Gastroesophageal sphincter (tissue), 3 donors: ENCODE data around the gene KRTAP4-2.

Experiments
- POLR2A ChIP-seq, 2 donors: fragments of 450-650 bp; IDR thresholded peaks; one replicate each; pipeline ENCODE4 v1.6.1; 2017; ENCODE audit warnings: antibody characterized with exemption in 2 of 2, mild to moderate bottlenecking in 2 of 2, moderate library complexity in 1 of 2
- POLR2AphosphoS5 ChIP-seq: sonication (generic); formaldehyde crosslinking; IDR thresholded peaks from one replicate; pipeline ENCODE4 v1.6.1; 2017; ENCODE audit warnings: antibody characterized with exemption
- TF ChIP-seq, protein P1 (sequence below), 4 experiments: fragments of 200-600 bp in 2 of 4; fragments of 450-650 bp in 2 of 4; sonication (generic) in 1 of 4; IDR thresholded peaks; one replicate each; pipeline ENCODE4 v1.5.1; 2017 to 2019; ENCODE audit warnings: antibody characterized with exemption in 4 of 4, mild to moderate bottlenecking in 2 of 4, moderate library complexity in 2 of 4

- TF ChIP-seq, protein P1, sequence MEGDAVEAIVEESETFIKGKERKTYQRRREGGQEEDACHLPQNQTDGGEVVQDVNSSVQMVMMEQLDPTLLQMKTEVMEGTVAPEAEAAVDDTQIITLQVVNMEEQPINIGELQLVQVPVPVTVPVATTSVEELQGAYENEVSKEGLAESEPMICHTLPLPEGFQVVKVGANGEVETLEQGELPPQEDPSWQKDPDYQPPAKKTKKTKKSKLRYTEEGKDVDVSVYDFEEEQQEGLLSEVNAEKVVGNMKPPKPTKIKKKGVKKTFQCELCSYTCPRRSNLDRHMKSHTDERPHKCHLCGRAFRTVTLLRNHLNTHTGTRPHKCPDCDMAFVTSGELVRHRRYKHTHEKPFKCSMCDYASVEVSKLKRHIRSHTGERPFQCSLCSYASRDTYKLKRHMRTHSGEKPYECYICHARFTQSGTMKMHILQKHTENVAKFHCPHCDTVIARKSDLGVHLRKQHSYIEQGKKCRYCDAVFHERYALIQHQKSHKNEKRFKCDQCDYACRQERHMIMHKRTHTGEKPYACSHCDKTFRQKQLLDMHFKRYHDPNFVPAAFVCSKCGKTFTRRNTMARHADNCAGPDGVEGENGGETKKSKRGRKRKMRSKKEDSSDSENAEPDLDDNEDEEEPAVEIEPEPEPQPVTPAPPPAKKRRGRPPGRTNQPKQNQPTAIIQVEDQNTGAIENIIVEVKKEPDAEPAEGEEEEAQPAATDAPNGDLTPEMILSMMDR (IDR thresholded peaks at IDR 0.05), result no peak
- TF ChIP-seq POLR2AphosphoS5, result no peak
- TF ChIP-seq POLR2A (IDR thresholded peaks at IDR 0.05), result no peak
These were observed 26.5 kb downstream of the KRTAP4-2 start for GRCh38 chr17:41151525-41151924.
